Measurements from ENCODE around the gene XPNPEP2.

The XPNPEP2 gene

GRCh38 chrX:129804806-129805205, 66.0 kb downstream of the XPNPEP2 start:
- DNase-seq: no peak

GRCh38 chrX:129808158-129808828, 69.5 kb downstream of the XPNPEP2 start:
- DNase-seq: no peak

- DNase-seq: no peak
Observed at GRCh38 chrX:129808829-129809796, 70.3 kb downstream of the XPNPEP2 start.

- no peak for DNase-seq
Observed at GRCh38 chrX:129813662-129814368, 75.0 kb downstream of the XPNPEP2 start.

- no peak for DNase-seq
Observed at GRCh38 chrX:129818123-129818522, 79.3 kb downstream of the XPNPEP2 start.

Data from NCI-H526 treated with DMSO at 0.1 percent for 48 hours (cell line).